Neural cell (in vitro differentiated cells): ENCODE results near the gene EIF3B. TPM values are rescaled to one million over a fixed set of nuclear protein-coding genes. Genes with fewer than 3 reads are reported as not detected.

ENCODE experiments used
- H2AFZ ChIP-seq: fragments of 200-600, 300-800 bp; sonication (generic), shearing (Covaris generic); 2 replicates; pipeline ENCODE4 v1.6.0; 2014; ENCODE audit warnings: low read depth, mild to moderate bottlenecking, antibody characterized with exemption, low read length, moderate library complexity
- H3F3A ChIP-seq: fragments of 200-600 bp; shearing (Covaris generic); 2 replicates; pipeline ENCODE4 v1.6.1; 2016; ENCODE audit warnings: mild to moderate bottlenecking, moderate library complexity, mixed read lengths, antibody characterized with exemption, low read length; ENCODE audit not compliant: insufficient read depth, poor library complexity, severe bottlenecking
- H3K27ac ChIP-seq: fragments of 200-600, 300-800 bp; sonication (generic), shearing (Covaris generic); 2 replicates; pipeline ENCODE4 v1.5.1; 2014; ENCODE audit warnings: mild to moderate bottlenecking, low read length, moderate library complexity
- H3K27me3 ChIP-seq: fragments of 300-800, 200-600 bp; sonication (generic), shearing (Covaris generic); 2 replicates; pipeline ENCODE4 v1.6.0; 2014; ENCODE audit warnings: mild to moderate bottlenecking, low read depth, low read length, moderate library complexity; ENCODE audit not compliant: insufficient read depth
- H3K36me3 ChIP-seq: fragments of 300-800, 200-600 bp; sonication (generic), shearing (Covaris generic); 2 replicates; pipeline ENCODE4 v1.5.1; 2014; ENCODE audit warnings: mild to moderate bottlenecking, antibody characterized with exemption, low read length, moderate library complexity; ENCODE audit not compliant: insufficient read depth
- H3K4me2 ChIP-seq: fragments of 300-800, 200-600 bp; sonication (generic), shearing (Covaris generic); 2 replicates; pipeline ENCODE4 v1.6.0; 2014; ENCODE audit warnings: mild to moderate bottlenecking, low read length
- H3K4me3 ChIP-seq: fragments of 300-800, 200-600 bp; sonication (generic), shearing (Covaris generic); 2 replicates; pipeline ENCODE4 v1.5.1; 2014; ENCODE audit warnings: mild to moderate bottlenecking, low read length, moderate library complexity
- H3K79me2 ChIP-seq: fragments of 200-600 bp; shearing (Covaris generic); replicated peaks from 2 replicates; pipeline ENCODE4 v1.6.0; 2014; ENCODE audit warnings: mild to moderate bottlenecking, low read length, moderate library complexity; ENCODE audit not compliant: insufficient read depth
- H3K9ac ChIP-seq: fragments of 300-800, 200-600 bp; sonication (generic), shearing (Covaris generic); 2 replicates; pipeline ENCODE4 v1.6.1; 2016; ENCODE audit warnings: mild to moderate bottlenecking, low read length, mixed read lengths
- H3K9me2 ChIP-seq: fragments of 200-600 bp; shearing (Covaris generic); 2 replicates; pipeline ENCODE4 v1.6.1; 2016; ENCODE audit warnings: mild to moderate bottlenecking, low read length, mixed read lengths; ENCODE audit not compliant: insufficient read depth
- H3K9me3 ChIP-seq: fragments of 200-600, 300-800 bp; sonication (generic), shearing (Covaris generic); 2 replicates; pipeline ENCODE4 v1.6.1; 2016; ENCODE audit warnings: mild to moderate bottlenecking, mixed run types, low read length, moderate library complexity, mixed read lengths
- H4K20me1 ChIP-seq: fragments of 200-600 bp; shearing (Covaris generic); 2 replicates; pipeline ENCODE4 v1.6.1; 2016; ENCODE audit warnings: mild to moderate bottlenecking, mixed run types; ENCODE audit not compliant: insufficient read depth
- CTCF ChIP-seq: fragments of 450-650 bp; IDR thresholded peaks from 2 replicates; pipeline ENCODE4 v1.5.1; 2014; ENCODE audit warnings: antibody characterized with exemption, mild to moderate bottlenecking, moderate library complexity; ENCODE audit not compliant: poor library complexity, severe bottlenecking
- EP300 ChIP-seq: fragments of 450-650 bp; conservative IDR thresholded peaks from 2 replicates; pipeline ENCODE4 v1.6.1; 2014; ENCODE audit warnings: antibody characterized with exemption, mild to moderate bottlenecking, moderate library complexity; ENCODE audit not compliant: poor library complexity, severe bottlenecking
- EZH2 ChIP-seq: fragments of 200-600, 300-800 bp; shearing (Covaris generic), sonication (generic); IDR thresholded peaks from 2 replicates; pipeline ENCODE4 v1.6.1; 2014; ENCODE audit warnings: antibody characterized with exemption, low read length, borderline replicate concordance, mild to moderate bottlenecking; ENCODE audit not compliant: insufficient read depth, poor library complexity, severe bottlenecking
- MXI1 ChIP-seq: fragments of 450-650 bp; conservative IDR thresholded peaks from 2 replicates; pipeline ENCODE4 v1.6.1; 2014; ENCODE audit warnings: antibody characterized with exemption, mild to moderate bottlenecking; ENCODE audit not compliant: poor library complexity, severe bottlenecking
- POLR2AphosphoS5 ChIP-seq: IDR thresholded peaks from 2 replicates; pipeline ENCODE4 v1.6.1; 2012
- RAD21 ChIP-seq: fragments of 450-650 bp; conservative IDR thresholded peaks from 2 replicates; pipeline ENCODE4 v1.6.1; 2014; ENCODE audit warnings: antibody characterized with exemption, mild to moderate bottlenecking, moderate library complexity
- SMC3 ChIP-seq: fragments of 450-650 bp; conservative IDR thresholded peaks from 2 replicates; pipeline ENCODE4 v1.6.1; 2014; ENCODE audit warnings: antibody characterized with exemption, mild to moderate bottlenecking, moderate library complexity; ENCODE audit not compliant: poor library complexity
- TAF1 ChIP-seq: IDR thresholded peaks from 2 replicates; pipeline ENCODE4 v1.6.1; 2012; ENCODE audit warnings: low read depth
- polyA plus RNA-seq: library from polyadenylated mRNA; depleted of rRNA; stranded (reverse); fragments of >200 nt; gene quantifications from 2 replicates; pipeline ENCODE4 v1.2.3, GENCODE V29; 2014
- TF ChIP-seq, protein P1 (sequence below): IDR thresholded peaks from 2 replicates; pipeline ENCODE4 v1.6.1; 2012; ENCODE audit warnings: borderline replicate concordance

EIF3B gene
- polyA plus RNA-seq, 1 donor from 2014 or later = 65.1 TPM

- H3K9me2 ChIP-seq = no peaks in the 10 kb centered on the region
- TF ChIP-seq POLR2AphosphoS5 = no peak
- TF ChIP-seq EP300 = no peak
- no peak for TF ChIP-seq CTCF
- no peak for TF ChIP-seq EZH2
- TF ChIP-seq TAF1 = no peak
- no peak for TF ChIP-seq SMC3
- TF ChIP-seq, protein P1, sequence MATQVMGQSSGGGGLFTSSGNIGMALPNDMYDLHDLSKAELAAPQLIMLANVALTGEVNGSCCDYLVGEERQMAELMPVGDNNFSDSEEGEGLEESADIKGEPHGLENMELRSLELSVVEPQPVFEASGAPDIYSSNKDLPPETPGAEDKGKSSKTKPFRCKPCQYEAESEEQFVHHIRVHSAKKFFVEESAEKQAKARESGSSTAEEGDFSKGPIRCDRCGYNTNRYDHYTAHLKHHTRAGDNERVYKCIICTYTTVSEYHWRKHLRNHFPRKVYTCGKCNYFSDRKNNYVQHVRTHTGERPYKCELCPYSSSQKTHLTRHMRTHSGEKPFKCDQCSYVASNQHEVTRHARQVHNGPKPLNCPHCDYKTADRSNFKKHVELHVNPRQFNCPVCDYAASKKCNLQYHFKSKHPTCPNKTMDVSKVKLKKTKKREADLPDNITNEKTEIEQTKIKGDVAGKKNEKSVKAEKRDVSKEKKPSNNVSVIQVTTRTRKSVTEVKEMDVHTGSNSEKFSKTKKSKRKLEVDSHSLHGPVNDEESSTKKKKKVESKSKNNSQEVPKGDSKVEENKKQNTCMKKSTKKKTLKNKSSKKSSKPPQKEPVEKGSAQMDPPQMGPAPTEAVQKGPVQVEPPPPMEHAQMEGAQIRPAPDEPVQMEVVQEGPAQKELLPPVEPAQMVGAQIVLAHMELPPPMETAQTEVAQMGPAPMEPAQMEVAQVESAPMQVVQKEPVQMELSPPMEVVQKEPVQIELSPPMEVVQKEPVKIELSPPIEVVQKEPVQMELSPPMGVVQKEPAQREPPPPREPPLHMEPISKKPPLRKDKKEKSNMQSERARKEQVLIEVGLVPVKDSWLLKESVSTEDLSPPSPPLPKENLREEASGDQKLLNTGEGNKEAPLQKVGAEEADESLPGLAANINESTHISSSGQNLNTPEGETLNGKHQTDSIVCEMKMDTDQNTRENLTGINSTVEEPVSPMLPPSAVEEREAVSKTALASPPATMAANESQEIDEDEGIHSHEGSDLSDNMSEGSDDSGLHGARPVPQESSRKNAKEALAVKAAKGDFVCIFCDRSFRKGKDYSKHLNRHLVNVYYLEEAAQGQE = no peak
- TF ChIP-seq MXI1 = no peak
- TF ChIP-seq RAD21 = no peak
- H3K4me3 ChIP-seq = no peak overlapping the region
- no peaks in the 10 kb centered on the region for H3K79me2 ChIP-seq
- H3K36me3 ChIP-seq = no peaks in the 10 kb centered on the region
- H4K20me1 ChIP-seq = no peaks in the 10 kb centered on the region
- no peaks in the 10 kb centered on the region for H3K9me3 ChIP-seq
- H3K9ac ChIP-seq = no peak overlapping the region
- H3K27ac ChIP-seq = no peak overlapping the region
- no peaks in the 10 kb centered on the region for H3K27me3 ChIP-seq
- no peaks in the 10 kb centered on the region for H3F3A ChIP-seq
- H2AFZ ChIP-seq = no peak overlapping the region
- no peak overlapping the region for H3K4me2 ChIP-seq
Observed at GRCh38 chr7:2381881-2382509, 27.4 kb downstream of the EIF3B start.

- Histone ChIP-seq H2AFZ (no peak overlapping the region), H3K4me2 (no peak overlapping the region), H3K9me3 (no peaks in the 10 kb centered on the region), H3K4me3 (no peak overlapping the region), H3K27me3 (no peaks in the 10 kb centered on the region), H3K36me3 (no peaks in the 10 kb centered on the region), H3K79me2 (no peaks in the 10 kb centered on the region), H3F3A (no peaks in the 10 kb centered on the region), H3K27ac (no peak overlapping the region), H4K20me1 (no peaks in the 10 kb centered on the region), H3K9ac (no peak overlapping the region), H3K9me2 (no peaks in the 10 kb centered on the region)
- TF ChIP-seq, protein P1 = no peak
- TF ChIP-seq CTCF (no peak), MXI1 (no peak), POLR2AphosphoS5 (no peak), SMC3 (no peak), EP300 (no peak), RAD21 (no peak)
Observed at GRCh38 chr7:2383543-2384274, 29.1 kb downstream of the EIF3B start.
